ENCODE results near the gene RNU7-1. TPM values are rescaled to one million over a fixed set of nuclear protein-coding genes. Genes with fewer than 3 reads are reported as not detected.

Gene RNU7-1
- total and polyA plus RNA-seq, 10 donors, result not detected

DNA sequence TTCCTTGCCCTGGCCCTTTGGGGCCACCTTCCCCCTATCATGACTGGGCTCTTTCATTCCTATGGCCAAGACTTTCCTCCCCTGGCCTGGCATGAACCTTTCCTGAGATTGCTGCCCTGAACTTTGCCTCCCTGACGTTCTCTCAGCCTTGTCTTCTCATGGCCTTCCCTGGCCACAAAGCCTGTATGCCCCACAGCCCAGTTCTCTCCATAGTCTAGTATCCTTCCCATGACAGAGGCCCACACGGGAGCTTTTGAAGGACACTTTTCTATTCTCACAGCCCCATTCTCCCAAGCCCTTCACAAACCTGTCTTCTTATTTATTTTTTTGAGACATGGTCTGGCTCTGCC lies 4.5 kb upstream of the RNU7-1 start:
- Histone ChIP-seq H3K27me3 (replicated peaks in 1 of 7) (no peaks in the 10 kb centered on the region), H3K4me1 (peaks cover 17 to 78% (median 61%) of the 10 kb centered on the region in 6 donors), H3K27ac (peak overlapping the region in 5 of 8 donors; percentile 92 to 98 (median 96)), H3K9me3 (no peaks in the 10 kb centered on the region), H3K4me3 (no peak overlapping the region), H3K36me3 (peaks cover 0 to 50% (median 19%) of the 10 kb centered on the region in 6 donors)
- 64 to 84% (median 71%) methylated on average over 2 of the region's 2 CpGs for WGBS, 5 donors
- intact Hi-C loops (cut with DNase I; ENCODE audit: low total_unique reads), result no loop called here
- TF ChIP-seq, protein P1, sequence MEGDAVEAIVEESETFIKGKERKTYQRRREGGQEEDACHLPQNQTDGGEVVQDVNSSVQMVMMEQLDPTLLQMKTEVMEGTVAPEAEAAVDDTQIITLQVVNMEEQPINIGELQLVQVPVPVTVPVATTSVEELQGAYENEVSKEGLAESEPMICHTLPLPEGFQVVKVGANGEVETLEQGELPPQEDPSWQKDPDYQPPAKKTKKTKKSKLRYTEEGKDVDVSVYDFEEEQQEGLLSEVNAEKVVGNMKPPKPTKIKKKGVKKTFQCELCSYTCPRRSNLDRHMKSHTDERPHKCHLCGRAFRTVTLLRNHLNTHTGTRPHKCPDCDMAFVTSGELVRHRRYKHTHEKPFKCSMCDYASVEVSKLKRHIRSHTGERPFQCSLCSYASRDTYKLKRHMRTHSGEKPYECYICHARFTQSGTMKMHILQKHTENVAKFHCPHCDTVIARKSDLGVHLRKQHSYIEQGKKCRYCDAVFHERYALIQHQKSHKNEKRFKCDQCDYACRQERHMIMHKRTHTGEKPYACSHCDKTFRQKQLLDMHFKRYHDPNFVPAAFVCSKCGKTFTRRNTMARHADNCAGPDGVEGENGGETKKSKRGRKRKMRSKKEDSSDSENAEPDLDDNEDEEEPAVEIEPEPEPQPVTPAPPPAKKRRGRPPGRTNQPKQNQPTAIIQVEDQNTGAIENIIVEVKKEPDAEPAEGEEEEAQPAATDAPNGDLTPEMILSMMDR (IDR thresholded peaks at IDR 0.05 in 8 of 11, conservative IDR thresholded peaks at IDR 0.05 in 3 of 11), result no peak
- peak in 1 of 3 donors; percentile 3 for TF ChIP-seq POLR2AphosphoS5 (IDR thresholded peaks at IDR 0.05)
- no peak for DNase-seq

DNA sequence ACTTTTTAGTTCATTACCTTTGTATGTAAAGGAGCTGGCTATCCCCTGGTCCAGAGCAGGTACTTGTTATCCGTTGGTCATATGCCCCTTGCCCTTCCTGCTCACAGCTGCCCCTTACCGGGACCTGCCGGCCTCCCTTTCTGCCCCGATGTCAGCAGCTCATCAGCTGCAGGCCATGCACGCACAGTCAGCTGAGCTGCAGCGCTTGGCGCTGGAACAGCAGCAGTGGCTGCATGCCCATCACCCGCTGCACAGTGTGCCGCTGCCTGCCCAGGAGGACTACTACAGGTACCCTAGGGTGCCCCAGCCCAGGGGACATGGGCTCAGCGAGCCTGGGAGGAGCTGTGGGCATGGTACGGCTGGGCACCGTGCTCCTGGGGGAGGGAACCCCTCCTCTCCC lies 2.3 kb upstream of the RNU7-1 start:
- DNase-seq, result peak; percentile 79

DNA sequence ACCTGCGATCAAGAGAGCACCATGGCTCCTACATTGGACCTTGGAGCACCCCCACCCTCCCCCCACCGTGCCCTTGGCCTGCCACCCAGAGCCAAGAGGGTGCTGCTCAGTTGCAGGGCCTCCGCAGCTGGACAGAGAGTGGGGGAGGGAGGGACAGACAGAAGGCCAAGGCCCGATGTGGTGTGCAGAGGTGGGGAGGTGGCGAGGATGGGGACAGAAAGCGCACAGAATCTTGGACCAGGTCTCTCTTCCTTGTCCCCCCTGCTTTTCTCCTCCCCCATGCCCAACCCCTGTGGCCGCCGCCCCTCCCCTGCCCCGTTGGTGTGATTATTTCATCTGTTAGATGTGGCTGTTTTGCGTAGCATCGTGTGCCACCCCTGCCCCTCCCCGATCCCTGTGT lies 1.8 kb upstream of the RNU7-1 start:
- Histone ChIP-seq H3K36me3 (peaks cover 0 to 31% (median 4%) of the 10 kb centered on the region in 6 donors), H3K27ac (peak overlapping the region in 1 of 8 donors; percentile 7), H3K9me3 (no peaks in the 10 kb centered on the region), H3K4me1 (peaks cover 35 to 78% (median 66%) of the 10 kb centered on the region in 6 donors), H3K4me3 (no peak overlapping the region), H3K27me3 (replicated peaks in 1 of 7) (no peaks in the 10 kb centered on the region)
- no peak for TF ChIP-seq POLR2A (IDR thresholded peaks at IDR 0.05)
- TF ChIP-seq, protein P1 (IDR thresholded peaks at IDR 0.05 in 8 of 11, conservative IDR thresholded peaks at IDR 0.05 in 3 of 11), result no peak
- peak; percentile 8 to 67 (median 50) for TF ChIP-seq POLR2AphosphoS5 (IDR thresholded peaks at IDR 0.05)
- 81 to 92% (median 87%) methylated on average over 12 of the region's 12 CpGs for WGBS, 5 donors
- intact Hi-C loops (cut with DNase I; ENCODE audit: low total_unique reads), result loop anchor here (10.0 kb wide), 1 partner anchor 173 kb away; no protein-coding TSS in a partner anchor
- peak; percentile 79 for DNase-seq

More for the DNA sequence above, 2.3 kb upstream of the RNU7-1 start:
- intact Hi-C loops (cut with DNase I; ENCODE audit: low total_unique reads), result loop anchor here (10.0 kb wide), 1 partner anchor 174 kb away; no protein-coding TSS in a partner anchor
- H3K9me3 ChIP-seq, result no peaks in the 10 kb centered on the region
- peak; percentile 39 to 78 (median 46) for TF ChIP-seq POLR2AphosphoS5 (IDR thresholded peaks at IDR 0.05)
- TF ChIP-seq, protein P1 (IDR thresholded peaks at IDR 0.05 in 8 of 11, conservative IDR thresholded peaks at IDR 0.05 in 3 of 11), result no peak
- H3K36me3 ChIP-seq, result peaks cover 0 to 36% (median 4%) of the 10 kb centered on the region in 6 donors
- peak overlapping the region in 2 of 8 donors; percentile 7 to 17 for H3K27ac ChIP-seq
- H3K4me3 ChIP-seq, result no peak overlapping the region
- WGBS, 5 donors, result 87 to 96% (median 92%) methylated on average over 11 to 12 of the region's 12 CpGs
- H3K27me3 ChIP-seq (replicated peaks in 1 of 7), result no peaks in the 10 kb centered on the region
- peaks cover 31 to 78% (median 66%) of the 10 kb centered on the region in 6 donors for H3K4me1 ChIP-seq

DNA sequence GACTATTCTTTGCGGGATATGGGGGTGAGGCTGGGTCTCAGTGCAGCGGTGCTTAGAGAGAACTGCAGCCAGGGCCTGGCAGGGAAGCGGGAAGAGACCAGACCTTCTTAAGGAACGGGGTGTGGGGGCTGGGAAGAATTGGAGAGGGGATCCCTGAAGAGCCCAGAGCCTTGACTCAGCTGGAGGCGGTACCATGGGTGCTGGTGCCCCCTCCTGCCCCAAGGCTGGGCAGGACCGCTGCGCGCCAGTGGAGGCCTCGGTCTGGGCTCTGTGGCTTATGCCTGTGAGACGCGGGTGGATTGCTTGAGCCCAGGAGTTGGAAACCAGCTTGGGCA lies 1.3 kb upstream of the RNU7-1 start:
- H3K9me3 ChIP-seq, result no peaks in the 10 kb centered on the region
- WGBS, 5 donors, result 84 to 90% (median 88%) methylated on average over 11 of the region's 11 CpGs
- no peaks in the 10 kb centered on the region for H3K27me3 ChIP-seq (replicated peaks in 1 of 7)
- H3K27ac ChIP-seq, result peak overlapping the region in 5 of 8 donors; percentile 93 to 99 (median 98)
- TF ChIP-seq POLR2AphosphoS5 (IDR thresholded peaks at IDR 0.05) (peak in 1 of 3 donors; percentile 4), POLR2A (IDR thresholded peaks at IDR 0.05) (no peak)
- TF ChIP-seq, protein P1 (IDR thresholded peaks at IDR 0.05 in 8 of 11, conservative IDR thresholded peaks at IDR 0.05 in 3 of 11), result no peak
- intact Hi-C loops (cut with DNase I; ENCODE audit: low total_unique reads), result loop anchor here (10.0 kb wide), 1 partner anchor 173 kb away; no protein-coding TSS in a partner anchor
- peaks cover 0 to 30% (median 4%) of the 10 kb centered on the region in 6 donors for H3K36me3 ChIP-seq
- H3K4me3 ChIP-seq, result no peak overlapping the region
- H3K4me1 ChIP-seq, result peaks cover 40 to 78% (median 66%) of the 10 kb centered on the region in 6 donors
- peak; percentile 84 for DNase-seq

Data from spleen (tissue), 11 donors.